Neural crest cell (in vitro differentiated cells): ENCODE results near the gene PRR5L. TPM values are rescaled to one million over a fixed set of nuclear protein-coding genes. Genes with fewer than 3 reads are reported as not detected.
A peak's percentile ranks its signal among the peaks of the same experiment; 100 is the strongest.
"Not testable (repeated sequence)": the region's sequence is repeated elsewhere in the genome, so short reads cannot be mapped to it uniquely, and the experiment has no call there.

Source experiments
- DNase-seq: peaks from one replicate; pipeline ENCODE4 v3.0.0; 2021; ENCODE audit warnings: low read depth, mixed read lengths, low spot score
- H3K27ac Mint-ChIP-seq: one replicate; pipeline ENCODE4 v1.8.0; 2021; ENCODE audit warnings: mild to moderate bottlenecking, mixed read lengths; ENCODE audit not compliant: unreplicated experiment
- H3K27me3 Mint-ChIP-seq: 2 replicates; pipeline ENCODE4 v1.8.0; 2021; ENCODE audit warnings: low read depth, mild to moderate bottlenecking, mixed read lengths
- H3K36me3 Mint-ChIP-seq: 2 replicates; pipeline ENCODE4 v1.8.0; 2021; ENCODE audit warnings: low read depth, mild to moderate bottlenecking, mixed read lengths
- H3K4me1 Mint-ChIP-seq: 2 replicates; pipeline ENCODE4 v1.8.0; 2021; ENCODE audit warnings: mixed read lengths
- H3K4me3 Mint-ChIP-seq: one replicate; pipeline ENCODE4 v1.8.0; 2021; ENCODE audit warnings: mild to moderate bottlenecking, mixed read lengths
- H3K9me3 Mint-ChIP-seq: 2 replicates; pipeline ENCODE4 v1.8.0; 2021; ENCODE audit warnings: mixed read lengths
- CTCF ChIP-seq: fragments of 200-600 bp; sonication (generic); conservative IDR thresholded peaks from 2 replicates; pipeline ENCODE4 v1.5.0; 2021; ENCODE audit warnings: antibody characterized with exemption, mild to moderate bottlenecking
- total RNA-seq: library from RNA; stranded (reverse); gene quantifications from 2 replicates; pipeline ENCODE4 v1.2.1, GENCODE V29; 2021

Gene PRR5L
- total RNA-seq, 1 donor from 2014 or later = 6.6 TPM

GRCh38 chr11:36510594-36510942 lies 214.5 kb downstream of the PRR5L start:
- DNase-seq = no peak
- H3K9me3 Mint-ChIP-seq = no peaks in the 10 kb centered on the region
- H3K4me3 Mint-ChIP-seq = peak overlapping the region; percentile 95
- H3K27ac Mint-ChIP-seq = no peak overlapping the region
- H3K27me3 Mint-ChIP-seq = peaks cover 18% of the 10 kb centered on the region
- no peak for TF ChIP-seq CTCF
- H3K36me3 Mint-ChIP-seq = no peaks in the 10 kb centered on the region
- H3K4me1 Mint-ChIP-seq = peaks cover 19% of the 10 kb centered on the region

GRCh38 chr11:36511062-36511461 lies 215.0 kb downstream of the PRR5L start:
- H3K27ac Mint-ChIP-seq = not testable (repeated sequence)
- peak overlapping the region; percentile 95 for H3K4me3 Mint-ChIP-seq

GRCh38 chr11:36512016-36512415 lies 215.9 kb downstream of the PRR5L start:
- peak overlapping the region; percentile 95 for H3K4me3 Mint-ChIP-seq
- H3K27me3 Mint-ChIP-seq = peaks cover 23% of the 10 kb centered on the region
- no peaks in the 10 kb centered on the region for H3K36me3 Mint-ChIP-seq
- no peak for DNase-seq
- H3K4me1 Mint-ChIP-seq = peaks cover 19% of the 10 kb centered on the region
- H3K9me3 Mint-ChIP-seq = no peaks in the 10 kb centered on the region
- no peak for TF ChIP-seq CTCF
- H3K27ac Mint-ChIP-seq = no peak overlapping the region

More at GRCh38 chr11:36511062-36511461, 215.0 kb downstream of the PRR5L start:
- DNase-seq, H3K9me3 Mint-ChIP-seq, H3K36me3 Mint-ChIP-seq: not testable (repeated sequence)
- peaks cover 19% of the 10 kb centered on the region for H3K4me1 Mint-ChIP-seq
- H3K27me3 Mint-ChIP-seq = peaks cover 19% of the 10 kb centered on the region

- H3K27ac Mint-ChIP-seq = no peak overlapping the region
- no peak for DNase-seq
- no peak for TF ChIP-seq CTCF
- no peaks in the 10 kb centered on the region for H3K36me3 Mint-ChIP-seq
- H3K9me3 Mint-ChIP-seq = peaks cover 2% of the 10 kb centered on the region
- no peak overlapping the region for H3K4me3 Mint-ChIP-seq
- peaks cover 27% of the 10 kb centered on the region for H3K27me3 Mint-ChIP-seq
- H3K4me1 Mint-ChIP-seq = peaks cover 9% of the 10 kb centered on the region
These were observed 217.9 kb downstream of the PRR5L start for GRCh38 chr11:36513965-36514364.

Other genes with a start within 250 kb of the PRR5L start
- 77.4 and 85.8 TPM in 2 replicates for gene COMMD9, start 6.9 kb upstream of the PRR5L start, total RNA-seq
- 11.6 and 12.9 TPM in 2 replicates for gene TRAF6, start 214.0 kb downstream of the PRR5L start, total RNA-seq